Vagina (tissue), 2 donors: Measurements from ENCODE around the gene PRODH. TPM values are rescaled to one million over a fixed set of nuclear protein-coding genes. Genes with fewer than 3 reads are reported as not detected.
"Not testable (repeated sequence)": the region's sequence is repeated elsewhere in the genome, so short reads cannot be mapped to it uniquely, and the experiment has no call there.

Experiments
- DNase-seq, 2 donors: peaks; one replicate each; pipeline ENCODE4 v3.0.0-alpha.2; 2017; ENCODE audit errors: extremely low spot score in 2 of 2
- H3K27ac ChIP-seq: fragments of 200-600 bp; sonication (generic); one replicate; pipeline ENCODE4 v1.5.1; 2019
- H3K27me3 ChIP-seq: fragments of 200-600 bp; sonication (generic); one replicate; pipeline ENCODE4 v1.5.1; 2019
- H3K36me3 ChIP-seq, 2 donors: fragments of 200-600 bp; sonication (generic); one replicate each; pipeline ENCODE4 v1.5.1; 2017 to 2019
- H3K4me1 ChIP-seq: fragments of 200-600 bp; sonication (generic); one replicate; pipeline ENCODE4 v1.5.1; 2019
- H3K4me3 ChIP-seq, 2 donors: fragments of 200-600 bp; sonication (generic); 1 replicate in 1 of 2; 2 replicates in 1 of 2; pipeline ENCODE4 v1.5.1; 2016 to 2019
- H3K9me3 ChIP-seq: fragments of 200-600 bp; sonication (generic); one replicate; pipeline ENCODE4 v1.5.1; 2019
- CTCF ChIP-seq, 3 experiments: fragments of 450-650 bp in 2 of 3; fragments of 200-600 bp in 1 of 3; sonication (generic) in 1 of 3; IDR thresholded peaks; one replicate each; pipeline ENCODE4 v1.5.1; 2017 to 2019; ENCODE audit warnings: antibody characterized with exemption in 3 of 3, mild to moderate bottlenecking in 2 of 3, moderate library complexity in 2 of 3
- POLR2A ChIP-seq, 2 donors: fragments of 450-650 bp; IDR thresholded peaks; one replicate each; pipeline ENCODE4 v1.6.1; 2017; ENCODE audit warnings: antibody characterized with exemption in 2 of 2, mild to moderate bottlenecking in 2 of 2, moderate library complexity in 2 of 2
- POLR2AphosphoS5 ChIP-seq, 2 donors: sonication (generic); formaldehyde crosslinking; IDR thresholded peaks; one replicate each; pipeline ENCODE4 v1.9.0; 2017; ENCODE audit warnings: antibody characterized with exemption in 2 of 2, mild to moderate bottlenecking in 2 of 2, low read depth in 1 of 2; ENCODE audit not compliant: insufficient read depth in 1 of 2
- intact Hi-C: fragments of 100-400 bp; cut with DNase I; formaldehyde crosslinking; loops from one replicate; pipeline ENCODE4 v1.15.1; 2023
- total RNA-seq: library from RNA; depleted of rRNA; stranded (reverse); fragments of >200 nt; gene quantifications from one replicate; pipeline ENCODE4 v1.2.3, GENCODE V29; 2016

Gene PRODH
- total RNA-seq, 1 donor from 2014 or later, result 17.4 TPM

GRCh38 chr22:18905540-18906409 lies 30.3 kb downstream of the PRODH start, which contains the start of gene DGCR6:
Gene DGCR6, plus strand, starts transcription at chr22:18906320. Its CDS starts 55 bp downstream, at chr22:18906375.
- Histone ChIP-seq H3K27ac (no peak within 1 kb of the TSS), H3K36me3 (no peaks in the 10 kb centered on the region), H3K9me3 (no peaks in the 10 kb centered on the region), H3K4me1 (no peaks in the 10 kb centered on the region), H3K27me3 (no peaks in the 10 kb centered on the region), H3K4me3 (no peak within 1 kb of the TSS)
- no peak for DNase-seq
- intact Hi-C loops, result no loop called here
- TF ChIP-seq POLR2AphosphoS5 (IDR thresholded peaks at IDR 0.05; ENCODE audit: insufficient read depth in 1 of 2, low read depth in 1 of 2) (no peak), CTCF (IDR thresholded peaks at IDR 0.05) (no peak), POLR2A (IDR thresholded peaks at IDR 0.05) (no peak)

- H3K4me1 ChIP-seq, H3K27ac ChIP-seq, H3K27me3 ChIP-seq, H3K4me3 ChIP-seq, H3K36me3 ChIP-seq, intact Hi-C loops, DNase-seq, H3K9me3 ChIP-seq: not testable (repeated sequence)
Observed at GRCh38 chr22:18896037-18896657, 39.9 kb downstream of the PRODH start.

- H3K27ac ChIP-seq, intact Hi-C loops, H3K4me3 ChIP-seq, H3K27me3 ChIP-seq, H3K9me3 ChIP-seq, H3K36me3 ChIP-seq, H3K4me1 ChIP-seq, DNase-seq: not testable (repeated sequence)
Observed at GRCh38 chr22:18893775-18894174, 42.3 kb downstream of the PRODH start.

GRCh38 chr22:18890510-18891192 lies 45.4 kb downstream of the PRODH start:
- H3K36me3 ChIP-seq, H3K27me3 ChIP-seq, H3K4me3 ChIP-seq, DNase-seq, H3K27ac ChIP-seq, H3K9me3 ChIP-seq, intact Hi-C loops, H3K4me1 ChIP-seq: not testable (repeated sequence)

GRCh38 chr22:18888115-18888514 lies 48.0 kb downstream of the PRODH start:
- Histone ChIP-seq H3K36me3 (no peaks in the 10 kb centered on the region), H3K27me3 (no peaks in the 10 kb centered on the region), H3K9me3 (no peaks in the 10 kb centered on the region), H3K27ac (no peak overlapping the region), H3K4me3 (no peak overlapping the region), H3K4me1 (no peaks in the 10 kb centered on the region)
- intact Hi-C loops, result no loop called here
- no peak for DNase-seq
- no peak for TF ChIP-seq POLR2A (IDR thresholded peaks at IDR 0.05)
- TF ChIP-seq POLR2AphosphoS5 (IDR thresholded peaks at IDR 0.05; ENCODE audit: insufficient read depth in 1 of 2, low read depth in 1 of 2), result no peak
- TF ChIP-seq CTCF (IDR thresholded peaks at IDR 0.05), result no peak

- H3K27ac ChIP-seq, DNase-seq, H3K4me1 ChIP-seq, H3K36me3 ChIP-seq, H3K27me3 ChIP-seq, H3K4me3 ChIP-seq, H3K9me3 ChIP-seq, intact Hi-C loops: not testable (repeated sequence)
Observed at GRCh38 chr22:18884465-18884864, 51.6 kb downstream of the PRODH start.

- H3K27me3 ChIP-seq, intact Hi-C loops, H3K9me3 ChIP-seq, DNase-seq, H3K27ac ChIP-seq, H3K4me3 ChIP-seq, H3K36me3 ChIP-seq, H3K4me1 ChIP-seq: not testable (repeated sequence)
Observed at GRCh38 chr22:18881260-18881659, 54.8 kb downstream of the PRODH start.

Other genes starting within 250 kb of the PRODH start
- gene DGCR6, start 30.0 kb downstream of the PRODH start, total RNA-seq, result 1.5 TPM
- 66.3 TPM for gene DGCR2, start 186.1 kb upstream of the PRODH start, total RNA-seq
- gene TSSK2, start 195.0 kb upstream of the PRODH start, total RNA-seq, result not detected
- 13.8 TPM for gene ESS2, start 208.4 kb upstream of the PRODH start, total RNA-seq
- not detected for gene GSC2, start 214.0 kb upstream of the PRODH start, total RNA-seq
- 44.2 TPM for gene SLC25A1, start 242.4 kb upstream of the PRODH start, total RNA-seq